Measurements from ENCODE around the gene MKLN1.
"Not testable (repeated sequence)": the region's sequence is repeated elsewhere in the genome, so short reads cannot be mapped to it uniquely, and the experiment has no call there.

The MKLN1 gene

GRCh38 chr7:131501930-131502685, 174.4 kb downstream of the MKLN1 start:
- no peak for DNase-seq (ENCODE audit: low spot score)

- DNase-seq (ENCODE audit: low spot score) = no peak
Observed at GRCh38 chr7:131502810-131503508, 175.3 kb downstream of the MKLN1 start.

- DNase-seq (ENCODE audit: low spot score) = no peak
Observed at GRCh38 chr7:131503639-131504038, 176.0 kb downstream of the MKLN1 start.

- DNase-seq (ENCODE audit: low spot score) = no peak
Observed at GRCh38 chr7:131504157-131504899, 176.7 kb downstream of the MKLN1 start.

- not testable (repeated sequence) for DNase-seq (ENCODE audit: low spot score)
Observed at GRCh38 chr7:131505037-131505620, 177.5 kb downstream of the MKLN1 start.

- no peak for DNase-seq (ENCODE audit: low spot score)
Observed at GRCh38 chr7:131505636-131506557, 178.2 kb downstream of the MKLN1 start.

- no peak for DNase-seq (ENCODE audit: low spot score)
Observed at GRCh38 chr7:131506597-131506996, 178.9 kb downstream of the MKLN1 start.

GRCh38 chr7:131507592-131508331, 180.1 kb downstream of the MKLN1 start:
- peak; percentile 76 for DNase-seq (ENCODE audit: low spot score)

- DNase-seq (ENCODE audit: low spot score) = no peak
Observed at GRCh38 chr7:131508754-131509486, 181.2 kb downstream of the MKLN1 start.

- no peak for DNase-seq (ENCODE audit: low spot score)
Observed at GRCh38 chr7:131509781-131510180, 182.1 kb downstream of the MKLN1 start.

GRCh38 chr7:131511071-131511470, 183.4 kb downstream of the MKLN1 start:
- DNase-seq (ENCODE audit: low spot score) = no peak

GRCh38 chr7:131511774-131512535, 184.3 kb downstream of the MKLN1 start:
- no peak for DNase-seq (ENCODE audit: low spot score)

GRCh38 chr7:131513245-131514061, 185.8 kb downstream of the MKLN1 start:
- DNase-seq (ENCODE audit: low spot score) = peak; percentile 92

- not testable (repeated sequence) for DNase-seq (ENCODE audit: low spot score)
Observed at GRCh38 chr7:131515471-131515870, 187.8 kb downstream of the MKLN1 start.

- no peak for DNase-seq (ENCODE audit: low spot score)
Observed at GRCh38 chr7:131517218-131517923, 189.7 kb downstream of the MKLN1 start.

GRCh38 chr7:131518626-131519025, 190.9 kb downstream of the MKLN1 start:
- no peak for DNase-seq (ENCODE audit: low spot score)

- DNase-seq (ENCODE audit: low spot score) = no peak
Observed at GRCh38 chr7:131521651-131522163, 194.0 kb downstream of the MKLN1 start.
